NB4 (cell line): ENCODE results near the gene CD2BP2.

Source experiments
- DNase-seq: peaks from one replicate; pipeline ENCODE4 v3.0.0; 2010; ENCODE audit warnings: low read depth
- H3K4me3 ChIP-seq: one replicate; pipeline ENCODE4 v1.5.1; 2011; ENCODE audit warnings: mild to moderate bottlenecking, low read depth, low read length, moderate library complexity
- CTCF ChIP-seq: IDR thresholded peaks from one replicate; pipeline ENCODE4 v1.5.1; 2012; ENCODE audit warnings: low read depth, low read length
- MAX ChIP-seq: IDR thresholded peaks from 2 replicates; pipeline ENCODE4 v1.6.1; 2011; ENCODE audit warnings: low read depth, low read length
- MYC ChIP-seq: IDR thresholded peaks from 2 replicates; pipeline ENCODE4 v1.6.1; 2011; ENCODE audit warnings: low read depth, low read length
- POLR2A ChIP-seq: IDR thresholded peaks from 2 replicates; pipeline ENCODE4 v1.6.1; 2011; ENCODE audit warnings: mild to moderate bottlenecking; ENCODE audit not compliant: insufficient read length; ENCODE audit errors: extremely low read depth

The CD2BP2 gene

GRCh38 chr16:30352488-30353401 is 2.4 kb downstream of the CD2BP2 start:
- H3K4me3 ChIP-seq, result no peak overlapping the region

GRCh38 chr16:30351586-30352419 is 3.3 kb downstream of the CD2BP2 start:
- TF ChIP-seq MAX (no peak), MYC (no peak), CTCF (no peak), POLR2A (no peak)
- DNase-seq, result no peak
- no peak overlapping the region for H3K4me3 ChIP-seq

More at GRCh38 chr16:30352488-30353401, 2.4 kb downstream of the CD2BP2 start:
- TF ChIP-seq POLR2A (no peak), MYC (no peak), CTCF (no peak), MAX (no peak)
- DNase-seq, result no peak

GRCh38 chr16:30351001-30351441 is 4.1 kb downstream of the CD2BP2 start:
- TF ChIP-seq MAX (no peak), CTCF (no peak), MYC (no peak), POLR2A (no peak)
- H3K4me3 ChIP-seq, result no peak overlapping the region
- DNase-seq, result no peak

GRCh38 chr16:30350134-30350871 is 4.8 kb downstream of the CD2BP2 start:
- TF ChIP-seq POLR2A (no peak), MAX (no peak), CTCF (no peak), MYC (no peak)
- H3K4me3 ChIP-seq, result no peak overlapping the region
- DNase-seq, result peak; percentile 47

GRCh38 chr16:30349675-30350074 is 5.4 kb downstream of the CD2BP2 start:
- H3K4me3 ChIP-seq, result no peak overlapping the region
- DNase-seq, result peak; percentile 47
- TF ChIP-seq POLR2A (no peak), MYC (no peak), CTCF (no peak), MAX (no peak)
